ENCODE measurements around the gene OR6M1.

The OR6M1 gene

DNA sequence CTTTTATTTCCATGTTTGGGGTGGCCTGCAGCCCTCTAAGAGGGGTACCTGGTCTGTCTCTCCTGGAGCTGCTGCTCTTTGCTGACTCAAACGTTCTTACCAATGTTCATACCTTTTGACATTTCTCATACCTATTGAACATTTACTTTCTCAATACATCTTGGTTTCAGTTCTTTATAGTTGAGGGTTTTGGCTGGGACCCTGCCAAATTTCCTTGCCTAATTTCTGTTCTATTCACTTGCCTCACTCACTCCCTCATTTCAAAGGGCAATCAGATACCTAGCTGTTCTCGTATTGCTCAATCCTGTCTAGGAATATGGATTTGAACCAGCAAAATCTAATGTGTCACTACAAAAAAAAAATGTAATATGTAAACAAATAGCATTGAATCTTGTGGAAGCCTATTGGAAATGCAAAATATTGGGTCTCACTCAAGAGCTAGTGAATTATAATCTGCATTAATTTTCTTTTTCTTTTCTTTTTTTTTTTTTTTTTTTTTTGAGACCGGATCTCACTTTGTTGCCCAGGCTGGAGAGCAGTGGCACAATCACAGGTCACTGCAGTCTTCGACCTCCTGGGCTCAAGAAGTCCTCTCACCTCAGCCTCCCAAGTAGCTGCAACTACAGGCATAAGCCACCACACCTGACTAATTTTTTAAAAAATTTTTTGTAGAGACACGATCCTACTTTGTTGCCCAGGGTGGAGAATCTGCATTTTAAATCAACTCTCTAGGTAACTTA lies 7.5 kb downstream of the OR6M1 start:
- TF ChIP-seq GATA3 (IDR thresholded peaks at IDR 0.05; ENCODE audit: low read depth, low read length) (no peak), GATA2 (IDR thresholded peaks at IDR 0.05; ENCODE audit: low read depth, low read length) (no peak)

DNA sequence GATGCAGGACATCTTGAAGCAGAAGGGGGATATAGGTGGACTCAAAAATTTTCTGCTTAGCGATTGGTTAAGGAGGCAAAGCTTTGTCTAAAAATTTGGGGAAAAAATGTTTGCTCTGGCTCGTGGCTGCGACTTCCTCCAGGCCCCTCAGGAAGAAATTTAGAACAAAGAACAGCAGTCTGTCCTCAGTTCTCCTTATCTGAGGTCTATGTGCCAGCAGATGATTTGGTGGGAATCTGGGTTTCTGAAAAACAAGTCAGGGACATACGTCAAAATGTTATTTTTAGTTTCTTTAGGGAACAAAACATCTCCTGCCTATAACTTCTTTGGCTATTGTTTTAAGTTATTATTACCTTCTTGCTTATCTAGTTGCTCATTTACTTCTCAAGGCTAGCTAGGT lies 8.1 kb downstream of the OR6M1 start:
- TF ChIP-seq GATA2 (IDR thresholded peaks at IDR 0.05; ENCODE audit: low read depth, low read length) (no peak), GATA3 (IDR thresholded peaks at IDR 0.05; ENCODE audit: low read depth, low read length) (no peak)

- TF ChIP-seq GATA2 (IDR thresholded peaks at IDR 0.05; ENCODE audit: low read depth, low read length): no peak
- TF ChIP-seq GATA3 (IDR thresholded peaks at IDR 0.05; ENCODE audit: low read depth, low read length): no peak
Observed at GRCh38 chr11:123797541-123797940, 8.6 kb downstream of the OR6M1 start.

DNA sequence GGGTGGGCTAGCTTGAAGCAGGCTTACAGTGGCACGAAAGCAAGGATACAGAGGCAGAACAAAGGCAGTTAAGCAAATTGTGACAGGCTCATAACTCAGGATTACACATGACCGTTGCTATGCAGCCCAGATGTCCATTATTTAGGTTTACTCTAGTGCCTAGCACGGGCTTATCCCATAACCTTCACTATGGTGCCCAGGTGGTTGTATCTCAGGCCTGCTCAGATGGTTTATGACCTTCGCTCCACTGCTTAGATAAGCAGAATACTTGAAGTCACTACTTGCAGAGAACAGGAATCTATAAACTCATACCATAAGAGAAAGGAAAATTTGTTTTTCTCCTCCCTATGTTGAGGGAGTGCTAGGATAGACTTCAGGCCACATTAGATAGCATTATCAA lies 9.0 kb downstream of the OR6M1 start:
- TF ChIP-seq GATA3 (IDR thresholded peaks at IDR 0.05; ENCODE audit: low read depth, low read length) (no peak), GATA2 (IDR thresholded peaks at IDR 0.05; ENCODE audit: low read depth, low read length) (no peak)

- TF ChIP-seq GATA2 (IDR thresholded peaks at IDR 0.05; ENCODE audit: low read depth, low read length) (no peak), GATA3 (IDR thresholded peaks at IDR 0.05; ENCODE audit: low read depth, low read length) (no peak)
Observed at GRCh38 chr11:123796226-123796625, 9.9 kb downstream of the OR6M1 start.

- TF ChIP-seq GATA2 (IDR thresholded peaks at IDR 0.05; ENCODE audit: low read depth, low read length): no peak
- no peak for TF ChIP-seq GATA3 (IDR thresholded peaks at IDR 0.05; ENCODE audit: low read depth, low read length)
Observed at GRCh38 chr11:123783536-123783935, 22.6 kb downstream of the OR6M1 start.

- TF ChIP-seq GATA2 (IDR thresholded peaks at IDR 0.05; ENCODE audit: low read depth, low read length) (no peak), GATA3 (IDR thresholded peaks at IDR 0.05; ENCODE audit: low read depth, low read length) (no peak)
Observed at GRCh38 chr11:123778511-123778910, 27.6 kb downstream of the OR6M1 start.

DNA sequence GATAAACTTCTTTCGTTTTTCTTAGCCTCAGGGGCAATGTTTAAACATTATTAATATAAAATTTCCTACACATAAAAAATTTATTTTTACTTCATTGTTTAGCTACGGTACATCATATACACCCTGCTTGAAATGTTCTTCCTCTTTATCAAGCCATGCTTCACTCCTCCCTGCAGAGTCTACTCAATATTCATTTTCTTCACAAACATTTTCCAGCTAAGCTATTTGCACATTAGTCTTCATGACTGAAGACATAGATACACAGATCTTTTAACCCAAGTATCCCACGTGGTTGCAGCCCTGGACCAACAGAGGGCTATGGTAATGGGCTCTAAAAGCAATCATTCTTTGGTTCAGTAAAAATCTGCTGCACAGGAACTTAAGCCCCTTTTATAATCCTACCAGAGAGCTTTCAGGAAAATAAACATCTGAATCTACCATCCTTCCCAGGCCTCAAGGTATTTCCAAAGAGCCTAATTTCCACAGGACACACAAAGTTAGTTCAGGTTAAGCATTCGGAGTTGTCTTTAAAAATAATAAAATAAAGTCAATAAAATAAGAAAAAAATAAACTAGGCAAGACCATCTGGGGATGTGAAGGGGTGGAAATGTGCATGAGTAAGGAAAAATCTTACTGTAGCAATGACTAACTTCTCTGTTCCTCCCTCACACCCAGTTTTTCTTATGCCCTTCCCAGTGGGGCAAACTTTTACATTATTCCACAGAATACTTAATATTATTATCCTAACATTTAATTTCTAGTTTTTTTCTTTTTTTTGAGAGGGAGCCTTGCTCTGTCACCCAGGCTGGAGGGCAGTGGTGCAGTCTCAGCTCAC lies 30.2 kb downstream of the OR6M1 start:
- TF ChIP-seq GATA3 (IDR thresholded peaks at IDR 0.05; ENCODE audit: low read depth, low read length): no peak
- no peak for TF ChIP-seq GATA2 (IDR thresholded peaks at IDR 0.05; ENCODE audit: low read depth, low read length)

DNA sequence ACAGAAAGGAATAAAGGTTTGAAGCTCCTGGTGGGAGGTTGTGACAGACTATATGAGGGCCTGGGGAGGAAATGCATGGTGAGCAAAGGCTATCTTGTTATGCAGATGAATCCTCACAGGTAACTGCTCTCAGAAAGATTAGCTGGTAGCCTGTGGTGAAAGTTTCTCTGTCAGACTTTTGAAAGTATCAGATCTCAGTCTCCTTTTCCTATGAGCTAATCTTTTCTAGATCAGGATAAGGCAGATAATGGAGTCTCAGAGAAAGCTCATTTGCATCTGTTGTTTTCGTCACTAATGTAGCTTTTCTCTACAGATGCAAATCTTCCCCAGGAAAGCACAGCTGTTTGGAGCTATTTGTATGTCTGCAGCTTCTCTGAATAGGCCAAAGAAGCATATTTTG lies 30.9 kb downstream of the OR6M1 start:
- TF ChIP-seq GATA3 (IDR thresholded peaks at IDR 0.05; ENCODE audit: low read depth, low read length): no peak
- no peak for TF ChIP-seq GATA2 (IDR thresholded peaks at IDR 0.05; ENCODE audit: low read depth, low read length)

GRCh38 chr11:123773959-123774358 lies 32.2 kb downstream of the OR6M1 start:
- TF ChIP-seq GATA3 (IDR thresholded peaks at IDR 0.05; ENCODE audit: low read depth, low read length) (no peak), GATA2 (IDR thresholded peaks at IDR 0.05; ENCODE audit: low read depth, low read length) (no peak)

- TF ChIP-seq GATA3 (IDR thresholded peaks at IDR 0.05; ENCODE audit: low read depth, low read length): no peak
- TF ChIP-seq GATA2 (IDR thresholded peaks at IDR 0.05; ENCODE audit: low read depth, low read length): no peak
Observed at GRCh38 chr11:123773026-123773425, 33.1 kb downstream of the OR6M1 start.

- no peak for TF ChIP-seq GATA3 (IDR thresholded peaks at IDR 0.05; ENCODE audit: low read depth, low read length)
- no peak for TF ChIP-seq GATA2 (IDR thresholded peaks at IDR 0.05; ENCODE audit: low read depth, low read length)
Observed at GRCh38 chr11:123771664-123772063, 34.5 kb downstream of the OR6M1 start.

GRCh38 chr11:123770712-123771111 lies 35.4 kb downstream of the OR6M1 start:
- TF ChIP-seq GATA3 (IDR thresholded peaks at IDR 0.05; ENCODE audit: low read depth, low read length): no peak
- no peak for TF ChIP-seq GATA2 (IDR thresholded peaks at IDR 0.05; ENCODE audit: low read depth, low read length)

- TF ChIP-seq GATA2 (IDR thresholded peaks at IDR 0.05; ENCODE audit: low read depth, low read length) (no peak), GATA3 (IDR thresholded peaks at IDR 0.05; ENCODE audit: low read depth, low read length) (no peak)
Observed at GRCh38 chr11:123765601-123766000, 40.5 kb downstream of the OR6M1 start.

DNA sequence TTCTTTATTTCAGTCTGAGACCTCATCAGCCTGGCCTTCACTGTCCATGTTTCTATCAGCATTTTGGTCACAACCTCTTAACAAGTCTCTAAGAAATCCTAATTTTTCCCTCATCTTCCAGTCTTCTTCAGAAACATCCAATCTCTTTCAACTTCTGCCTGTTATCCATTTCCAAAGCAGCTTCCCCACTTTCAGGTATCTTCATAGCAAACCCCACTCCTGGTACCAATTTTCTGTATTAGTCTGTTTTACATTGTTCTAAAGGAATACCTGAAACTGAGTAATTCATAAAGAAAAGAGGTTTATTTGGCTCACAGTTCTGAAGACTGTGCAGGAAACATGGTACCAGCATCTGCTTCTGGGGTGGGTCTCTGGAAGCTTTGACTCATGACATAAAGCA lies 43.7 kb downstream of the OR6M1 start:
- no peak for TF ChIP-seq GATA3 (IDR thresholded peaks at IDR 0.05; ENCODE audit: low read depth, low read length)
- TF ChIP-seq GATA2 (IDR thresholded peaks at IDR 0.05; ENCODE audit: low read depth, low read length): no peak

All from SH-SY5Y (cell line).